Measurements from ENCODE around the gene PTCH1. TPM values are rescaled to one million over a fixed set of nuclear protein-coding genes. Genes with fewer than 3 reads are reported as not detected.

Gene PTCH1
- total RNA-seq, 1 donor: 3.3 TPM

DNA sequence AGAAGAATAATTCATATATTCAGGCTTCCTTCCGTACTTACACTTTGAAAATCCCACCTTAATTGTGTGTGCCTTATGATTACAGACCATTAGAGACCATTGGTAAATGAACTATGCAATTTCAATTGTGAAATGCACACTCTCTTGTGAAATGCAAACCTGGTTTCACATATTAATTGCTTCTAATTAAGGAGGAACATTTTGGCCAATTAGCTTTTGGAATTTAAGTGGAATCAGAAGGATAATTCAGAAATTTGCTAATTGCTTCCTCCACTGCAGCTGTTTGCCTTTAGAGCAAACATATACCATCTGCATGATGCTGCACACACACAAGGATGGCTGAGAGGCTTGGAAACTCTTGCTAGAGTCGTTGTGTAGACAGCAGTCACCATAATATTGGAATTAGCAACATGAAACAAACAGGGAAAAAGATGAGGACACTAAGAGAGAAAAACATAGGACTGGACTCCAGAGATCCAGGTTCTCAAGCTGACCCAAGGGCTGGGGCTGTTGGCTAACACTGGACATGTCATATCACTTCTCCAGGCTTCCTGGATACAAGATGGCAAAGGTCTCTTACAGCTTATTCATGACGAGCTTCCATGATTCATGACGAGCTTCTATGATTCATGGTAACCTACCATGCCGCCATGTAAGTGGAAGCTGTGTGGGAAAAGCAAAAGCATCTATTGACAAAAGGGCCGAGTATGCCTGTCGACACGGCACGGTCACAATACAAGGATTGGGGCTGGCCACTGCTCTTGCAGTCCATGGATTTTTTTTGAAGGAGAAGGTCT is 78.0 kb downstream of the PTCH1 start:
- H3K4me1 ChIP-seq (ENCODE audit: insufficient read depth, low read length): no peaks in the 10 kb centered on the region
- no peak overlapping the region for H2AFZ ChIP-seq (ENCODE audit: low read length)
- no peak overlapping the region for H3K4me3 ChIP-seq (ENCODE audit: insufficient read depth, low read length)
- TF ChIP-seq, protein P1, sequence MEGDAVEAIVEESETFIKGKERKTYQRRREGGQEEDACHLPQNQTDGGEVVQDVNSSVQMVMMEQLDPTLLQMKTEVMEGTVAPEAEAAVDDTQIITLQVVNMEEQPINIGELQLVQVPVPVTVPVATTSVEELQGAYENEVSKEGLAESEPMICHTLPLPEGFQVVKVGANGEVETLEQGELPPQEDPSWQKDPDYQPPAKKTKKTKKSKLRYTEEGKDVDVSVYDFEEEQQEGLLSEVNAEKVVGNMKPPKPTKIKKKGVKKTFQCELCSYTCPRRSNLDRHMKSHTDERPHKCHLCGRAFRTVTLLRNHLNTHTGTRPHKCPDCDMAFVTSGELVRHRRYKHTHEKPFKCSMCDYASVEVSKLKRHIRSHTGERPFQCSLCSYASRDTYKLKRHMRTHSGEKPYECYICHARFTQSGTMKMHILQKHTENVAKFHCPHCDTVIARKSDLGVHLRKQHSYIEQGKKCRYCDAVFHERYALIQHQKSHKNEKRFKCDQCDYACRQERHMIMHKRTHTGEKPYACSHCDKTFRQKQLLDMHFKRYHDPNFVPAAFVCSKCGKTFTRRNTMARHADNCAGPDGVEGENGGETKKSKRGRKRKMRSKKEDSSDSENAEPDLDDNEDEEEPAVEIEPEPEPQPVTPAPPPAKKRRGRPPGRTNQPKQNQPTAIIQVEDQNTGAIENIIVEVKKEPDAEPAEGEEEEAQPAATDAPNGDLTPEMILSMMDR (IDR thresholded peaks at IDR 0.05; ENCODE audit: extremely low read depth, low read depth, low read length): no peak
- no peaks in the 10 kb centered on the region for H3K36me3 ChIP-seq (ENCODE audit: insufficient read depth, low read length)
- H4K20me1 ChIP-seq (ENCODE audit: insufficient read depth, low read length): no peaks in the 10 kb centered on the region
- H3K27me3 ChIP-seq (ENCODE audit: insufficient read depth, low read length): no peaks in the 10 kb centered on the region
- no peaks in the 10 kb centered on the region for H3K9me3 ChIP-seq (ENCODE audit: low read depth, low read length)
- H3K27ac ChIP-seq (ENCODE audit: low read depth, low read length): no peak overlapping the region
- H3K4me2 ChIP-seq (ENCODE audit: insufficient read depth, low read length): no peak overlapping the region
- DNase-seq (ENCODE audit: insufficient read length, low spot score, missing footprints): peak; percentile 6
- no peaks in the 10 kb centered on the region for H3K79me2 ChIP-seq (ENCODE audit: insufficient read depth, low read length)

DNA sequence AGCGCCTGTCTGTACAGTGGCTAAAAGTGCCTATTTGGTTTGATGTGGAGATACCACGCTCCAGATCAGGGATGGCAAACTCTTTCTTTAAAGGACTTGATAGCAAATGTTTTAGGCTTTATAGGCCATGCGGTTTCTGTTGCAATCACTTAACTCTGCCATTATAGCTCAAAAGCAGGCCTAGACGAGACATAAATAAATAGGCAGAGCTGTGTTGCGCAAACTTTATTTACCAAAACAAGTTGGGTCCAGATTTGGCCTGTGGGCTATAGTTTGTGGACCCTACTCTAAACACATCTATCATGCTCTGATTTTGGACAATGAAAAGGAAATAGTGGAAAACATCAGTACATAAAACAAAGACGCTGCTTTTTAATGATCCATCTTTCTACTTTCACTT is 79.2 kb downstream of the PTCH1 start:
- no peaks in the 10 kb centered on the region for H3K79me2 ChIP-seq (ENCODE audit: insufficient read depth, low read length)
- no peak for DNase-seq (ENCODE audit: insufficient read length, low spot score, missing footprints)
- no peaks in the 10 kb centered on the region for H3K9me3 ChIP-seq (ENCODE audit: low read depth, low read length)
- H3K36me3 ChIP-seq (ENCODE audit: insufficient read depth, low read length): no peaks in the 10 kb centered on the region
- H3K4me3 ChIP-seq (ENCODE audit: insufficient read depth, low read length): no peak overlapping the region
- H2AFZ ChIP-seq (ENCODE audit: low read length): peak overlapping the region; percentile 47
- no peak overlapping the region for H3K4me2 ChIP-seq (ENCODE audit: insufficient read depth, low read length)
- H3K27ac ChIP-seq (ENCODE audit: low read depth, low read length): no peak overlapping the region
- no peaks in the 10 kb centered on the region for H3K27me3 ChIP-seq (ENCODE audit: insufficient read depth, low read length)
- no peaks in the 10 kb centered on the region for H4K20me1 ChIP-seq (ENCODE audit: insufficient read depth, low read length)
- TF ChIP-seq, protein P1 (IDR thresholded peaks at IDR 0.05; ENCODE audit: extremely low read depth, low read depth, low read length): no peak
- H3K4me1 ChIP-seq (ENCODE audit: insufficient read depth, low read length): no peaks in the 10 kb centered on the region

DNA sequence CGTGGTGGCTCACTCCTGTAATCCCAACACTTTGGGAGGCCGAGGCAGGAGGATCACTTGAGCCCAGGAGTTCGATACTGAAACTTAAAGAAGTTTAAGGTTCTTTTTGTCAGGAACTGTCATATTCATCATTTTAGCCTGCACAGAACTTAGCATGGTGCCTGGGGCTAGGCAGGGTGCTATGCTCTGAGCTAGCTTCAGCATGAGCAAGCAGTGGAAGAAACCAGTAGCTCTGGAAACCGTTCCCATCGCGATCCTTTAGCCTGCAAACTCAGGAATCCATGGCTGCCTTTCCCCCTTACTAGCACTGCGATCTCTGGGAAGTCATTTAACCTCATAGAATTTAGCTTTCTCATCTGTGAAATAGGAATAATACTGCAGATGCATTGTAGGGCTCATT is 80.4 kb downstream of the PTCH1 start:
- Histone ChIP-seq H3K4me2 (ENCODE audit: insufficient read depth, low read length) (no peak overlapping the region), H3K4me3 (ENCODE audit: insufficient read depth, low read length) (no peak overlapping the region), H3K79me2 (ENCODE audit: insufficient read depth, low read length) (no peaks in the 10 kb centered on the region), H2AFZ (ENCODE audit: low read length) (no peak overlapping the region), H3K27ac (ENCODE audit: low read depth, low read length) (no peak overlapping the region), H4K20me1 (ENCODE audit: insufficient read depth, low read length) (no peaks in the 10 kb centered on the region), H3K4me1 (ENCODE audit: insufficient read depth, low read length) (no peaks in the 10 kb centered on the region), H3K27me3 (ENCODE audit: insufficient read depth, low read length) (no peaks in the 10 kb centered on the region), H3K9me3 (ENCODE audit: low read depth, low read length) (no peaks in the 10 kb centered on the region), H3K36me3 (ENCODE audit: insufficient read depth, low read length) (no peaks in the 10 kb centered on the region)
- TF ChIP-seq, protein P1 (IDR thresholded peaks at IDR 0.05; ENCODE audit: extremely low read depth, low read depth, low read length): no peak
- DNase-seq (ENCODE audit: insufficient read length, low spot score, missing footprints): no peak

GRCh38 chr9:95435074-95435728 is 81.6 kb downstream of the PTCH1 start:
- TF ChIP-seq, protein P1 (IDR thresholded peaks at IDR 0.05; ENCODE audit: extremely low read depth, low read depth, low read length): no peak
- H3K4me1 ChIP-seq (ENCODE audit: insufficient read depth, low read length): no peaks in the 10 kb centered on the region
- no peak overlapping the region for H3K4me3 ChIP-seq (ENCODE audit: insufficient read depth, low read length)
- no peaks in the 10 kb centered on the region for H3K9me3 ChIP-seq (ENCODE audit: low read depth, low read length)
- no peak overlapping the region for H2AFZ ChIP-seq (ENCODE audit: low read length)
- H3K79me2 ChIP-seq (ENCODE audit: insufficient read depth, low read length): no peaks in the 10 kb centered on the region
- no peaks in the 10 kb centered on the region for H4K20me1 ChIP-seq (ENCODE audit: insufficient read depth, low read length)
- H3K27ac ChIP-seq (ENCODE audit: low read depth, low read length): no peak overlapping the region
- no peaks in the 10 kb centered on the region for H3K36me3 ChIP-seq (ENCODE audit: insufficient read depth, low read length)
- DNase-seq (ENCODE audit: insufficient read length, low spot score, missing footprints): no peak
- H3K27me3 ChIP-seq (ENCODE audit: insufficient read depth, low read length): no peaks in the 10 kb centered on the region
- no peak overlapping the region for H3K4me2 ChIP-seq (ENCODE audit: insufficient read depth, low read length)
